Sigmoid colon (tissue), 3 donors: ENCODE measurements around the gene IFNGR2.

Source experiments
- POLR2A ChIP-seq, 2 donors: fragments of 450-650 bp; IDR thresholded peaks; one replicate each; pipeline ENCODE4 v1.6.1; 2016; ENCODE audit warnings: antibody characterized with exemption in 2 of 2, mild to moderate bottlenecking in 2 of 2, moderate library complexity in 2 of 2
- TF ChIP-seq, protein P1 (sequence below), 4 experiments: fragments of 450-650 bp in 3 of 4; fragments of 200-600 bp in 1 of 4; IDR thresholded peaks; one replicate each; pipeline ENCODE4 v1.5.1; 2016 to 2019; ENCODE audit warnings: antibody characterized with exemption in 4 of 4, mild to moderate bottlenecking in 3 of 4, moderate library complexity in 2 of 4

DNA sequence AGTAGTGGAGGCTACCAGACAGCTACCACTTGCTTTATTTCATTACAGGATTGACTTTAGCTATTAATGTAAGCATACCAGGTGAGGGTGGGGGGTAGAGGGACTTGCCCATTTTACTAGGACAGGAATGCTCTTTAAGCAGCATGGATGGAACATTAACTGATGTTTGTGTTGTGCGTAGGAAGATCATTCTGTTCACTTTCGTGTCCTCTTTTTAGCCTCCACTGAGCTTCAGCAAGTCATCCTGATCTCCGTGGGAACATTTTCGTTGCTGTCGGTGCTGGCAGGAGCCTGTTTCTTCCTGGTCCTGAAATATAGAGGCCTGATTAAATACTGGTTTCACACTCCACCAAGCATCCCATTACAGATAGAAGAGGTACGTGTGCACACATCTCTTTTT, 29.3 kb downstream of the IFNGR2 start:
- TF ChIP-seq POLR2A (IDR thresholded peaks at IDR 0.05): no peak
- TF ChIP-seq, protein P1, sequence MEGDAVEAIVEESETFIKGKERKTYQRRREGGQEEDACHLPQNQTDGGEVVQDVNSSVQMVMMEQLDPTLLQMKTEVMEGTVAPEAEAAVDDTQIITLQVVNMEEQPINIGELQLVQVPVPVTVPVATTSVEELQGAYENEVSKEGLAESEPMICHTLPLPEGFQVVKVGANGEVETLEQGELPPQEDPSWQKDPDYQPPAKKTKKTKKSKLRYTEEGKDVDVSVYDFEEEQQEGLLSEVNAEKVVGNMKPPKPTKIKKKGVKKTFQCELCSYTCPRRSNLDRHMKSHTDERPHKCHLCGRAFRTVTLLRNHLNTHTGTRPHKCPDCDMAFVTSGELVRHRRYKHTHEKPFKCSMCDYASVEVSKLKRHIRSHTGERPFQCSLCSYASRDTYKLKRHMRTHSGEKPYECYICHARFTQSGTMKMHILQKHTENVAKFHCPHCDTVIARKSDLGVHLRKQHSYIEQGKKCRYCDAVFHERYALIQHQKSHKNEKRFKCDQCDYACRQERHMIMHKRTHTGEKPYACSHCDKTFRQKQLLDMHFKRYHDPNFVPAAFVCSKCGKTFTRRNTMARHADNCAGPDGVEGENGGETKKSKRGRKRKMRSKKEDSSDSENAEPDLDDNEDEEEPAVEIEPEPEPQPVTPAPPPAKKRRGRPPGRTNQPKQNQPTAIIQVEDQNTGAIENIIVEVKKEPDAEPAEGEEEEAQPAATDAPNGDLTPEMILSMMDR (IDR thresholded peaks at IDR 0.05): no peak
